Mucosa of descending colon (tissue), 3 donors: ENCODE results near the gene POLD2. TPM values are rescaled to one million over a fixed set of nuclear protein-coding genes. Genes with fewer than 3 reads are reported as not detected.

Source experiments
- ATAC-seq: fragments of 200-7000 bp; cut with Tn5 transposase; one replicate; pipeline ENCODE4 v1.9.1; 2020; ENCODE audit warnings: mild to moderate bottlenecking, moderate library complexity
- DNase-seq, 3 donors: peaks; one replicate each; pipeline ENCODE4 v3.0.0-alpha.2; 2020
- H3K36me3 ChIP-seq: fragments of 200-600 bp; one replicate; pipeline ENCODE4 v1.8.0; 2021; ENCODE audit warnings: low read depth, mild to moderate bottlenecking
- H3K4me1 ChIP-seq: fragments of 200-600 bp; one replicate; pipeline ENCODE4 v1.8.0; 2021; ENCODE audit warnings: low read depth, mild to moderate bottlenecking
- H3K4me3 ChIP-seq: fragments of 200-600 bp; one replicate; pipeline ENCODE4 v1.8.0; 2021; ENCODE audit warnings: mild to moderate bottlenecking
- H3K9me3 ChIP-seq: fragments of 200-600 bp; one replicate; pipeline ENCODE4 v1.8.0; 2021; ENCODE audit warnings: mild to moderate bottlenecking
- intact Hi-C, 2 donors: fragments of 100-400 bp; cut with DNase I in 1 of 2; cut with micrococcal nuclease in 1 of 2; formaldehyde crosslinking; loops; one replicate each; pipeline versions ENCODE4 v1.11.0 to v1.11.1; 2022; cut with DNase I, micrococcal nuclease
- total RNA-seq, 3 donors: library from RNA; stranded (reverse); fragmentation: NEBNext Ultra II Directional in 2 of 3; extraction: Animal tissue kit (Norgen Biotek cat#: 25700) in 2 of 3; gene quantifications; one replicate each; pipeline versions ENCODE4 v1.2.1 to v1.2.4, GENCODE V29; 2021 to 2023
- TF ChIP-seq, protein P1 (sequence below): fragments of 200-600 bp; IDR thresholded peaks from one replicate; pipeline ENCODE4 v1.8.0; 2022; ENCODE audit warnings: antibody characterized with exemption, mild to moderate bottlenecking
- donor health status: DM: no; HTN: no; CAD: no; lungs with moderate emphysema.
- donor health status: DM: no; HTN: no; CAD: no.
- donor health status: DM: no; HTN: yes; CAD: no.

The POLD2 gene
- total RNA-seq, 3 donors from 2014 or later = 51.5 to 57.0 (median 52.0) TPM

DNA sequence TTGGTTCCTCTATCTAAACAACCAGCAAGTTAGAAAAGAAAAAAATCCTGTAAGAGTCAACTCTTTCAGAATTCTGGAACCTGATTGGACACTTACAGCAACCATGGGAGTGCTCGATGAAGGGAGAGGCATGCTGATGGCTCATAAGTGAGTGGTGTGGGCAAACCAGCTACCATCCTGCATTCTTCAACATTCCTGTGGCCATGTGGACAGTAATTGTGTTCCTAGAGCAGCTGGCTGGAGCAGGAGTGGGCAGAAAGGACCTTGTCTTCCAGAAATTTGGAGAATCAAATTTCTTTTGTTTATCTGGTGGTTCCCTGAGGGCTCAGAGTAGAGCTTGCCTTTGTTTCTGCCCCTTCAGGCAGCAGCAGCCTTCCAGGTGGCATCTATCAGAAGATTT lies 40.2 kb upstream of the POLD2 start:
- intact Hi-C loops = no loop called here
- H3K4me1 ChIP-seq = no peaks in the 10 kb centered on the region
- ATAC-seq (no peak), DNase-seq (no peak)
- TF ChIP-seq, protein P1, sequence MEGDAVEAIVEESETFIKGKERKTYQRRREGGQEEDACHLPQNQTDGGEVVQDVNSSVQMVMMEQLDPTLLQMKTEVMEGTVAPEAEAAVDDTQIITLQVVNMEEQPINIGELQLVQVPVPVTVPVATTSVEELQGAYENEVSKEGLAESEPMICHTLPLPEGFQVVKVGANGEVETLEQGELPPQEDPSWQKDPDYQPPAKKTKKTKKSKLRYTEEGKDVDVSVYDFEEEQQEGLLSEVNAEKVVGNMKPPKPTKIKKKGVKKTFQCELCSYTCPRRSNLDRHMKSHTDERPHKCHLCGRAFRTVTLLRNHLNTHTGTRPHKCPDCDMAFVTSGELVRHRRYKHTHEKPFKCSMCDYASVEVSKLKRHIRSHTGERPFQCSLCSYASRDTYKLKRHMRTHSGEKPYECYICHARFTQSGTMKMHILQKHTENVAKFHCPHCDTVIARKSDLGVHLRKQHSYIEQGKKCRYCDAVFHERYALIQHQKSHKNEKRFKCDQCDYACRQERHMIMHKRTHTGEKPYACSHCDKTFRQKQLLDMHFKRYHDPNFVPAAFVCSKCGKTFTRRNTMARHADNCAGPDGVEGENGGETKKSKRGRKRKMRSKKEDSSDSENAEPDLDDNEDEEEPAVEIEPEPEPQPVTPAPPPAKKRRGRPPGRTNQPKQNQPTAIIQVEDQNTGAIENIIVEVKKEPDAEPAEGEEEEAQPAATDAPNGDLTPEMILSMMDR = no peak
- no peak overlapping the region for H3K4me3 ChIP-seq
- H3K9me3 ChIP-seq = no peaks in the 10 kb centered on the region
- H3K36me3 ChIP-seq = no peaks in the 10 kb centered on the region

DNA sequence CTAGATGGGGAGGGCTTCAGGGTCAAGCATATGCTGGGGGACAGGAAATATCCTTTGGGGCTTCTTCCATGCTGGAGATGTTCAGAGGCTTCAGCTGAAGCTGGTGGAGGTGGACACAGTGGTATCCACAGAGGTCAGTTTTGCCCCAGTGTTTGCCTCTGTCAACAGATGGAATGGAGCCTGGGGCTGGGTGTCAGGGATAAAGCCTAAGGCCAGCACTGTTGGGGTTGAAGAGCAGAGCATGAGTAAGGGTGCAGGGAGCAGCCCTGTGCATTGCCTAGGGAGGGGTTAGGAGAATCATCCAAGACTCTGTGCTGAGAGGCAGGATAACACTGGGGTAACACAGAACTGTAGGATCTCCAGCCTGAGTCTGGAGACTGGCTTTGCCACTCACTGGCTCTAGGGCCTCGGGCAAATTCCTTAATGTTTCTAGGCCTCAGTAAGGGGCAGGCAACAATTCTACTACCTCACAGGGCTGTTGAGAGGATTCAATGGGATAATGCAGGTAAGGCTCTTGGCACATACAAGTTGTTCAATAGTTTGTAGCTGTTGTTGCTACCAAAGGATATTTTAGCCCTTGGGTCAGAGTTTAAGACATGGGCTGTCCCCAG lies 39.5 kb upstream of the POLD2 start:
- DNase-seq (no peak), ATAC-seq (no peak)
- Histone ChIP-seq H3K4me3 (no peak overlapping the region), H3K36me3 (no peaks in the 10 kb centered on the region), H3K4me1 (no peaks in the 10 kb centered on the region), H3K9me3 (no peaks in the 10 kb centered on the region)
- TF ChIP-seq, protein P1 = no peak
- intact Hi-C loops = no loop called here

DNA sequence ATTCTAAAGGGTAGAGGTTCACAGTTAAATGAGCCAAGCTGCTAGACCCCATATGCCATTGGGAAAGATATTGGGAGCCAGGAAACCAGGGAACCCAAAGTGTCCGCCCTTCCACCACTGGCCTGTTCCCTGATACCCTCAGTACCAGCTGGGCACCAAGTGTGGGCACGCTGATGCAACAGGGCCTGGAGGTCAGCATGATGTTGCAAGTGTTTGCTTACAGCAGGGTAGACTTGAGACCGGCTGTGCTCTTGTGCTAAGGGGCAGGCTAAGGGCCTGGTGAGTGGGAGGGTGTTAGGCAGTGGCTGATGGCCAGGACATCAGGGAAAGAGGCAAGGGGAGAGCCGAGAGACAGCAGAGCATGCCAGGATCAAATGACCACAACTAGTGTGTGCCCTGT lies 38.8 kb upstream of the POLD2 start:
- H3K4me1 ChIP-seq = no peaks in the 10 kb centered on the region
- H3K4me3 ChIP-seq = no peak overlapping the region
- no peaks in the 10 kb centered on the region for H3K9me3 ChIP-seq
- H3K36me3 ChIP-seq = no peaks in the 10 kb centered on the region
- intact Hi-C loops = no loop called here
- DNase-seq = no peak
- TF ChIP-seq, protein P1 = no peak
- ATAC-seq = no peak

DNA sequence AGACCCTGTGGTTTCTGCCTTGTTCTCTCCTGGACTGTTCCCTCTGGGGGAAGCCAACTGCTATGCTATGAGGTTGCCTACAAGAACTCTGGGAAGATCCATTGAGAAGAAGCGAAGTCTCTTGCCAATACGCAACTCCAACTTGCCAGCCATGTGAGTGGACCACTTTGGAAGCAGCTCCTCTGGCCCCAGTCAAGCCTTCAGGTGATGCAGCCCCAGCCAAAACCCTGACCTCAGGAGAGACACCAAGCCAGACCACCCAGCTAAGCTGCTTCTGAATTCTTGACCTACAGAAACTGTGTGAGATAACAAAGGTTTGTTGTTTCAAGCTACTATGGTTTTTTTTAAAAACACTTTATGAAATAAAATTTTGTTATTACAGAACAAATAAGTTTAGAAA lies 38.0 kb upstream of the POLD2 start:
- H3K36me3 ChIP-seq = no peaks in the 10 kb centered on the region
- no peaks in the 10 kb centered on the region for H3K9me3 ChIP-seq
- ATAC-seq (no peak), DNase-seq (no peak)
- no peaks in the 10 kb centered on the region for H3K4me1 ChIP-seq
- intact Hi-C loops = no loop called here
- H3K4me3 ChIP-seq = no peak overlapping the region
- TF ChIP-seq, protein P1 = no peak

DNA sequence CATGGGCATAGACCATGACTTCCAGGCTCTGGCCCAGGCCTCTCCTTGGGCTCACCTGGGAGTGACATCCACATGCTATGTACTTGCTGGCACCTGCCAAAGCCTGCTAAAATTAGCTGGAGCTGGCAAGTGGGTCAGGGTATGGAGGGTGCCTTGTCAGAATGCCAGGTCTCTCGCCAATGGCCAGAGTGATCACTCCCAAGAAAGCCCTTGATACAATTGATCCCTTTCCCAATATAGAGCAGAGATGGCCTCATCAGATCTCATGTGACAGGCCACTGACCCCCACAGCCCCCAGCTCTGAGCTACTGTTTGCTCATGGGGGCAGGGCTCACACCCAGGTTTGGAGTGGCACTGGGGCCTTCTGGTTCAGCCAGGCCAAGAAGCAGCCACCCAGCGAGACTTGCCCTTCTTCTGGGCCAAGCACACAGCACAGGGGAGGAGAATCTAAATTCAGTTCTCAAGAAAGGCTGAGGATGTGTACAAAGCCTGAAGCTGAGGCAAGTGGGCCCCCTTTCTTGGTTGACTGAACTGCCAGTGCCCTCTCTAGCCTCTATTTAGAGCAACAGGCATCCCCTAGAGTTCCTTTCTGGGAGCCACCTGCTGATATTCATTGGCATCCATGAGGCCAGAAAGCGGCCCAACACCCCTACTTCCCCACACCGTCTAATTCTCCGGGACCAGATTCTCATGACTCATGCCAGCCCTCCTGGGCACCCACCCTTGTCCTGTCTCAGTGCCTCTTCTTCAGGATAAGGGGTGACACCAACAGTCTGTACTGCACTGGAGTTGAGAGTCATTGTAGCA lies 36.7 kb upstream of the POLD2 start:
- intact Hi-C loops = no loop called here
- H3K36me3 ChIP-seq = no peaks in the 10 kb centered on the region
- no peak overlapping the region for H3K4me3 ChIP-seq
- H3K9me3 ChIP-seq = no peaks in the 10 kb centered on the region
- no peak for ATAC-seq
- TF ChIP-seq, protein P1 = no peak
- no peak for DNase-seq
- H3K4me1 ChIP-seq = no peaks in the 10 kb centered on the region
